DMS 273 (cell line): ENCODE measurements around the gene TXNRD2.
A peak's percentile ranks its signal among the peaks of the same experiment; 100 is the strongest.

ENCODE experiments used
- DNase-seq: peaks from one replicate; lab custom pipeline; 2025; ENCODE audit not compliant: unreplicated experiment; lab: John Stamatoyannopoulos, UW

TXNRD2 gene

DNA sequence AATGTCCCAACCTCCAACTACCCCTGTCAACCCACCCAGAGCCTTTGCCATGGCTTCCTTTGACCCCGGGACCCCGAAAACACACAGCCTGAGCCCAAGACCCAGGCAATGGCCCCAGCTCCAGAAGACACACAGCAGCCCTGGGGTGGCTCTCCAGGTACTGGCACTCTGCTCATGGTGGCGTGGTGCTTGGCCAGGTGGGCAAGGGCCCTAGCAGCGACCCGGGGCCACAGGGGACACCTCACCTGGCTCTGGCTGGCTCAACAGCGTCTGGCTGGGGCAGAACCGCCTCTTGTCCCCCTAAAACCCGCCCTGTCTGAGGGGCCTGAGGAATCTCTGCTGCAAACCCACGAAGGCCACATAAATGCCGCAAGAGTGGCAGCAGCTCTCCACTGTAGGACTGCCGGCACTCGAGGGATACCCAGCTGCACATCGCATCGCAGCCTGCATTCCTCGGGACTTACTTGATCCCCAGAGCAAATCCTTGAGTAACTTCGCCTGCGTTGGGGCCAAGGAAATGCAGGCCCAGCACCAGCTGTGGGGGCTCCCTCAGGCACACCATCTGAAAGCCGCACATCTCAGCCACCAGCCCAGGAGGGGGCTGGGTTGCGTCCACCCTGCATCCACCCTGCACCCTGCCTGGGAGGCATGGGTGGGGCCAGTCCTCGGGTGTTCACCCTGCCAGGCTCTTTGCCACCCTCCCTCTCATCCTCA is 63.8 kb downstream of the TXNRD2 start:
- no peak for DNase-seq

DNA sequence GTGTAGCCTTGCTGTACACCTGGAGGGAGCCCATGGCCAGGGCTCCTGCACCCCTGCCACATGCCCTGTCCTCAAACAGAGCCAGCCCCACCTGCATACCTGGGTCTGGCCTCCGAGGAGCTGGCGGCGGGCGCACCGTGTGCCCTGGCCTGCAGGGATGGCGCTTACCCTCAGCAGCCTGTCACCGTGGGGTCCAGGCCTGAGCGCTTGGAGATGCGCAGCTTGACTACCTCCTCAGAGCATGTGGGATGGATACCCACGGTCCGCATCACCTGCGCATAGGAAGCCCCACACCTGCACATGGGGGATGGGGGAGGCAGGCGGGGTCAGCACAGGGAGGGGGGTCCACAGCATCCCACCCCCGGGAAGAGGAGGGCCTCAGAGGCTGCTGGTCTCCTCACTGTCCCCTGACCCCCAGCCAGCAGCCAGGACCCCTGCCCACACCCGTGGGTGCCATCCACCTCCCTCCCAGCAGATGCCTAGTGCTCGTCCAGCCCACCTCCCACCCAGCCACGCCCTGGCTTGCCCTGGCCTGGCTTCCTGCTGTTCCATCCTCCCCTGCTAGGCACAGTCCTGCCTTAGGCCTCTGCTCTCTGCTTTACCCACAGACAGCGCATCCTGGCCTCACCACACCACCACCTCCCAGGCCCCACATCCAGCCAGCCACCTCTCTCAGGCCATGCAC is 64.5 kb downstream of the TXNRD2 start:
- DNase-seq: no peak

DNA sequence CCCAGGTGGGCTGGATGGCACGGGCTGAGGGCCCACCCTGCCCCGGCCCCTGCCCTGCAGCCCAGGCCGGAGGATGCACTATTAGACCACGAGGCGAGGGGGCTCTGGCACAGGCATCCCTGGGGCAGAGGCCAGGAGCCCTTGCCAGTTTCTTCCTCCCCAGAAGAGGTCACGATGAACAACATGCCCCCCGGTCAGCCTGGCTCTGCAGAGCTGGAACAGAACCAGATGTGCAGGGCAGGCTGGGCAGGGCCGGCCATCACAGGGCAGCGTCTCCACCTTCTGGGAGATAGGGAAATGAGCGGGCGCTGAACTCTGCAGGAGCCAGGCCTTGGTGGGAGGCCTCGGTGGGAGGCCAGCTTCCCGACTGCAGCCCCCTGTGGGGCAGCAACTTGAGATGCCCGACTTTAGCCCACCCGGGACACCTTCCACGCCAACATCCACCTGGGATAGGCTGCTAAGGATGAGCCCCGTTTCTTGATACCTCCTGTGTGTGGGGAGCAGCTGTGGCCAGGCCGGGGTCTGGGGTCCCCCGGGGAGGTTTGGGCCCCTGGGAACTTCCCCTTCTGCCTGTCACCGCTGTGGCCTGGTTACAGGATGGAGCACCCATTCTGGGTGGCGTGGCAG is 65.2 kb downstream of the TXNRD2 start:
- DNase-seq: no peak

DNA sequence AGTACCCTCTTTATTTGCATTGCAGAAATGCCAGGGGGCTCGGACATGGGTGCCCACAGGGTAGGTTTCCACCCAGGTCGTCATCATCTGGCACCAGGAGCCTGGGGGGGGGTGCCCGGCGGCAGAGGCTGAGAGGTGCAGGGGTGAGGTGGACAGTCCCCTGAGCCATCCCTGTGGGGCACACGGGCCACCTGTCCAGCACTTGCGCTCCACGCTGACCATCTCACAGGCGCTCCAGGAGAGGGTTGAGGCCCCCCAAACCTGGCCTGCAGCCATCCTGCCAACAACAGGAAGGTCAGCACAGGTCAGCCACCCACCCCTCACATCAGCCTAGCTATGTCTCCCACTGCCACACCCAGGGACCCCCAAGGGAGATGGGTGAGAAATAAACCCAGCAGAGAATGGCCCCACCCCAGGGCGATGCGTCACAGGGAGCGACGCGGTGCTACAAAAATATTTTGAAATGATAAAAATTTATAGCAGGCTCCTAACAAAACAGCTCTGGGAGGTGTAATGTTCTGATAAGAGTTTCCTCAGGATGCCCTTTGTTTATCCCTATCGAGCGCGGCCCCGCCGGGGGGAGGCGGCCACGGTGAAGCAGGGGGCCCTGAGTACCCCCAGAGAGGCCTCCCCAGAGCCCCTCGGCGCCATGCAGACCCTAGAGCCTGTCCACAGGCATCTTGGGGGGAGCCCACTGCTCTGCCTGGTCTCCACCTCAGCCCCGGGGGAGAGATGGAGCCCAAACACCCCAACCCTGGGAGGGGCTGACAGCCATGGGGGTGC is 65.9 kb downstream of the TXNRD2 start:
- no peak for DNase-seq

DNA sequence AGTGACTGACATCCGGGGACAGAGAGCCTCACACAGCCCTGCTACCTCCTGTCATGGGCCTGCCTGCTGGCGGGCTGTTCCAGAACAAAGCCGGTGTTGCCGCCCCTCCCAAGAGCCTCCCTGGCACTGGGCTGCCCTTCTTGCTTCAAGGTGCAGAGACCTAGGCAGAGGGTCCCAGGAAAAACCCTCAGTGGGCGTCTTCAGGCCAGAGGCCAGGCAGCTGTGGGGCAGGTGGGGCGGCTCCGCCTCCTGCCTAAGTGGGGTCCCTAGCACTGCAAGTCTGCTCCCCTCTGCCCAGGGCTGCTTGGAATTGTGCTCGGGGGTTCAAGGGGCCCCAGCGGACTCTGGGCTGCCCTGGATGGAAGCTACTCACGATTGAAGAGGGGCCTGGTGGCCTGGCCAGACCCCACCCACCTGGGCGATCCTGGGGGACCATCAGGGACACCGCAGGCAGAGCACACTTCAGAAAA is 66.5 kb downstream of the TXNRD2 start:
- DNase-seq: no peak

DNA sequence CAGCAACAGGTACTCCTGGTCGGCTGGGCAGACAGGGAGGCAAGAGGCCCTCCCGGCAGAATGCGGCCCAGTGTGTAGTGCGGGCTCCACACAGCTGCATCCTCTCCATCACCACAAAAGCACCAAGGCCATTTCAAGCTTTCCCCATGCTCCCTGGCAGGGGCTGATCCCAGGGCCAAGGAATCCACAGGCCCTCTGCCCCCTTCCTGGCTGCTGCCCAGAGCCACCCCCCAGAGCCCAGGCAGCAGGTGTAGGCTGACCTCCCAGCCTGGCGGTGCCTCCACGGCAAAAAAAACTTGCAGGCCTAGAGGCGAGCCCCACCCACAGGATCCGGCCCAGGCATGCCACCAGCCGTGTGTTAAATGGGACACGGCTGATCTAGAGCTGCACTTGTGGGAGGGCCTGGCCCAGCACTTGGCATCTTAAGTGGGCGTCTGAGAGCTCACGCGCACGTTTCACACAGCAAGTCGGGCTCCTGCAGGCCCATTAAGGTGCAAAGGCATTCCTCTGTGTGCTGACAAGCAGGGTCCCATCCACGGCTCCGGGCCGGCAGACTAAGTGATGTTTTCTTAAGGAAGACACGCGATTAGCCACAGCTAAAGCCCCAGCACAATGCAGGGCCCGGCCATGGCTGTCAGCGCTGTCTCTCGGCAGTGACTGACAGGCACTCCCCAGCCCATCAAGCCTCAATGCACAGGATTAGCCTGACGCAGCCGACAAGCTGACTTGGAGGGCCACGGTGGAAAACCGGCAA is 67.1 kb downstream of the TXNRD2 start:
- DNase-seq: peak; percentile 34

DNA sequence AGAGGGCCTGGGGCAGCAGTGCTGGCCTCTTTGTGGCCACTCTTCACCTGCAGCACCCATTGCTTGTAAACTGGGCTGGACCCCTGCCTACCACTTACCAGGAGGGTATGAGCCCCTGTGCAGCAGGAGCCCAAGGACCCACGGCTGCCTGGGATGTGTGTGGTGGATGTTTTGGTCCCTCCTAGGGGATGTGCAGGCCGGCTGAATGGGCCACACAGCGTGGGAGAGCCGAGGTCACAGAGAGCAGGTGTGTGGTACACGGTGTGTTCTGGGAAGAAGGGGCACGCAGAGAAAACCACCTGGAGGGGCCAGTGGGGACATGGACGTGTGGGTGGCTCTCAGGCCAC is 67.7 kb downstream of the TXNRD2 start:
- no peak for DNase-seq

DNA sequence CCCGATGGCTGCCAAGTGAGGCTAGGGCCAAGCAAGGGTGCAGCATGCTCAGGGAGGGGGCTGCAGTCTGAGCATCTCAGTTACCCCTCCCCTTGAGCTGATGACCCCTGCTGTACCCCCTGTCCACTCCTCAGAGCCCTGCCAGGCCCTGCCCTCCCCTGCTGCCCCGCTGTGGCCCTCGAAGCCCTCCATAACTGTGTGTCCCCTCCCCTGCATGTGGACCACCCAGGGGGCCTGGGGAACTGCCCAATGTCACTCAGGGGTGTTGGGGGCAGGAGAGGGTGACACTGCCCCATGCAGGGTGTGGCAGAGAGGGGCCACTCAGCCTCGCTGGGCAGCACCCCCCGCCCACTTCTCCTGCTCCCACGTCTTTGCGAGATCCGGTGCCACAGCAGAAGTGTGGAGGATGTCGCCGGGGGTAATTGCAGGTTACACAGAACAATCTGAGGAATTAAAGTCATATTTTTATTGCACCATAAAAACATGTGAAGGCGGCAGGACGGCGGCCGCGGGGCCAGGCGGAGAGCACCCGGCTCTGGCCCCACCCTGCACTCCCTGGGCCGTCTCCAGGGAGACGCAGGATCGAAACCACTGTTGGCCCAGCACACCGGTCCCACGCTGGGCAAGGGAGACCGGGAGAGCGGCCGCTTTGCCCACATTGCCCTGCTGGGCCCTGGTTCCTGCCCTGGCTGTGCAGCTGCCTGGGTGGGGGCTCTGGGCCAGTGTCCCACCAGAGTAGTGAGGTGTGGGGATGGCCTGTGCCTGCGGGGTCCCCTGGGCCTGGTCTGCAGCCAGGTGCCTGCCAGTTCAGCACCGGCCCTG is 68.3 kb downstream of the TXNRD2 start:
- no peak for DNase-seq

DNA sequence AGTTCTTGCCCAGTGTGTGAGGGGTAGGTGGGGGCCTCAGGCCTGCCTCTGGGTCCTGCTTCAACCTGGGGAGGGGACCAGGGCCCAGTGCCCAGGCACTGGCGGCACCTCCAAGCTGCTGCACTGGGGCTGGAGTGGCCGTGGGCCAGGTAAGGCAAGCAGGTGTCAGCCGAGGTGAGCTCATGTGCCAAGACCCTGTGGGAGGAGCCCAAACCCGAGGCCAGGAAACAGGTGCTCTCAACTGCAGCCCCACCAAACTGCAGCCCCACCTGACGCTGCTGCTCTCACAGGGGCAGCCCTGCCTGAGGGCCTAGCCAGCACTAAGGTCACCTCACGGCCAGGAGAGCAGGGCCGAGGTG is 68.9 kb downstream of the TXNRD2 start:
- DNase-seq: no peak

DNA sequence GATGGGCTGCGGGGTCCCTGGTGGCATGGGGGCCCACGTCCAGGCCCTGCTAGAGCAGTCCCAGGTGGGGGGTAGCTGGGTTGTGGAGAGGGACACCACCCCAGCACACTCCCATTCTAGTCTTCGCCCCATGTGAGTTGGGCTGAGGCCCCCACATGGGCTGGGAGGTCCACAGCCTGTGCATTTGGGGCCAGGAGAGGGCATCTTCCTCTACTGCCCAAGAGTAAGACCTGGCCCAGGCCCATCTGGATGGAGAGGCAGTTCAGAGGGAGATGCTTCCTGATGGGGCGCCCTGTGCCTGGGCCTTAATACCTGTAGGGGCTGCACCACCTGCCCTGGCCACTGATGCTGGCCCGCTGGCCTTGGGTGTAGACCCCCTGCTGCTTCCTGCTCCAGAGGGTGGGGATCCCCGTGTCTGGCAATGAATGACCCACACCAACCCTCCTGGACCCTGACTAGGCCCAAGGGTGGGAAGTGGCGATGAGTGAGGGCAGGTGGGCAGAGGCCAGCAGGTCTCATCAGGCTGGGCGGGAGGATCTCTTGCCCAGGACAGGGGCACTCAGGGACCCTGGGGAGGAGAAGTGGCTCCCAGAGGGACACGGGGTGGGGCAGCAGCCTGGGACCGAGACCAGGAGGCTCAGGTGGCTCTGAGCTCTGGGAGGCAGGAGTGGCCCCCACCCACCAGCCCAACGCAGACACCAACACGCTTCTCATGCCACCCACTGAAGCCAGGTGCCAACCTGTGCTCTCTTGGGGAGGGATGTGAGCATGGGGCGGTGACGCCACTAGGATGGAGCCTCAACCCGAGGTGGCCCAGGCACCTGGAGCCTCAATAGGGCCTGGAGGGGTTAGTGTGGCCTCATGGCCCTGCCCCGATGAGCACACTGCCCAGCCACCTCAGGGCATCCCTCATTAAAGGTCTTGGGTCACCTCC is 69.5 kb downstream of the TXNRD2 start:
- no peak for DNase-seq

DNA sequence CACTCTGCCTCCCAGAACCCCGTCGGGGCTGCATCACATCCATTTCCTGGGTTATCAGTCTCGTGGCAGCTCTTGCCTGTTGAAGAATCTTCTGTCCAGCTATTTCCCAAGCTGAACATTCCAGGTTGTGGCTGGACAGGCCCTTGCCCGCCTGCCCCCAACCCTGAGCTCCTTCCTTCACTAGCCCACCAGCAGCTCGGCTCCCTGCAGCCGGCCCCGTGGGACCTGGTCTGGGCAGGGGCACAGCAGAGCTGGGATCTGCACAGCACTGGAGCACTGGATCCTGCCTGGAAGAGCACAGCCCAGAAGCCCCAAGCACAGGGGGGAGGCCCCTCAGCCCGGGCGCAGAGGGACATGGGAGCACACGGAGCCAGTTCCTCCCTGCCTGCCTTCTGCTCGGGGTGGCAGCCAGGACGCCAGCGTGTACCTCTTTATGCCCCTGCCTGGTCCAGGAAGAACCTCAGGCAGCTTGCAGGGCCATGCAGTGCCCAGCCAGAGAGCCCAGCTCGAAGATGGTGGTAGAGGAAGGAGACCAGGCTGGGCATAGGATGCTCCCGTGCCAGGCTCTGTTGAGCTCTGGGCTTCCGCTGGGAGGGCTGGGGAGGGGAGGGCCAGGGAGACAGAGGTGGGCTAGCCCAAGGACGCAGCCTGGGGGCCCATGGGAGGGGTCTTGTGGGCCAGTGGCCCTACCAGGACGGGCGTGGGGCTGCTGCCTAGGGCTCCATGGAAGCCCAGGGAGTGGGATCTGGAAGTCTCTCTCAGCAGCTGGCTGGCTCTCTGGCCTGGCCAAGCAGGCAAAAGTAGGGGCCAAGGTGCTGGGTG is 70.4 kb downstream of the TXNRD2 start:
- DNase-seq: no peak

DNA sequence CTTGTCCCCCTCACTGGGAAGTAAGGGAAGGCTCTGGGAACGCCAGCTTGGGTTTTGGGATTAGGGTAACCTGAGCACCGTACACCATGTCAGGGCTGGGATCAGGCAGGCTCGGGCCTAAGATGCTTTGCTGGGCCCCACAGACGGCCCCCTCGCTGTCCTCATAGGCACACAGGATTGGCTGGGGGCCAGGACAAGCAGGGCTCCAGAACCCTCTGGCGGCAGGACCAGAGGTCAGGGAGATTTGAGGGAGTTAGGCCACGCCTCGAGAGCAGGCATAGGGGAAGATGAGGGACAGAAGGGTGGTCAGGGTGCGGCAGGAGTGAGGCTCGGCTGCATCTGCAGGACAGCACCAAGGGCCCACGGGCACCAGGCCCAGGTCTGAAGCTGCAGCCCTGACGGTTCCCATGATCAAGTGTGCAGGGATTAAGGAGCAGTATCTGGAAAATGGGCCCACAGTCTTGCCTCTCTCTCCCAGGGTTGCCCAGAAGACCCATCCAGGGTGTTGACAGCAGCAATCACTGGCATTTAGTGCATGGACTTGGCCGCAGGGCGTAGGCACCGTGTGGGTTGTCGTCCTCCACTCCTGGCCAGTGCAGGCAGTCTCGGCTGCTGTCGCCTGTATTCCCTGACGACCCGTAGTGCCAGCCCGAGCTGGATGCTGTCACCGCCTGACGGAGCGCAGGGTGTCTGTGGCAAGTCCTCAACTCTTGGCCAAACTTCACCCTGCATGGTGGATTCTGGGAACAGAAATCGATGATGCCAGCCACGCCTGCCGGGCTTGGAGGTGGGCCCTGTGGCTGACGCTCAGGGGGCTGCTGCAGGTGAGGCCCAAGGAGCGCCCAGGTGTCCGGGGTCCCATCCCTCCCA is 71.2 kb downstream of the TXNRD2 start:
- no peak for DNase-seq

DNA sequence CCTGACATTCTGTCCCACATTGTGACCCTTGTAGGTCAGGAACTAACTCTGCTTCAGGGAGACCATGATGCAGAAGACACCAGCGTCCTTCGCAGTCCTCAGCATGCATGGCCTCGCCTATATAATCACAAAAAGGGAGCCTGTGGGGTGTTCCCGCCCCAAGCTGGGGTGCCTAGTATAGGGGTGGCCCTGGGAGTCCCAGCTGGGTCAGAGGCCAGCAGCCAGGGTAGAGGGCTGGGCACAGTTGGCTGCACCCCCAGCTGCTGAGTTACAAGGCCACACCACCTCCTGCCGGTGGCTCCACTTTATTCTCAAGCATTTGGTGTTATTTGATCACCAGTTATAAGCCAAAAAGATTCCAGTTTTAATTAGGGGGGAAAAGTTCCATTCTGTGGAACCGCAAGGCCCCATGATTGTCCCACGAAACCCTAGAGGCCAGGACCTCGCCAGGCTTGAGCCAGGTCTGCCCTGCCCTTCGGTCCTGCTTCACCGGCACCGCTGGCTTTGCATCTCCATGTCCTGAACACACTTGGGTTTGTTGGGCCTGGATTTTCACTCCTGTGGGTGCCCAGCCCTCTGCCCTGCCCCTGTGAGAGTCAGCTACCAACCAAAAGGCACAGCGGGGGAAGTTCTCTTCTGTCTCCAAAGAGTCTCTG is 72.0 kb downstream of the TXNRD2 start:
- DNase-seq: no peak

DNA sequence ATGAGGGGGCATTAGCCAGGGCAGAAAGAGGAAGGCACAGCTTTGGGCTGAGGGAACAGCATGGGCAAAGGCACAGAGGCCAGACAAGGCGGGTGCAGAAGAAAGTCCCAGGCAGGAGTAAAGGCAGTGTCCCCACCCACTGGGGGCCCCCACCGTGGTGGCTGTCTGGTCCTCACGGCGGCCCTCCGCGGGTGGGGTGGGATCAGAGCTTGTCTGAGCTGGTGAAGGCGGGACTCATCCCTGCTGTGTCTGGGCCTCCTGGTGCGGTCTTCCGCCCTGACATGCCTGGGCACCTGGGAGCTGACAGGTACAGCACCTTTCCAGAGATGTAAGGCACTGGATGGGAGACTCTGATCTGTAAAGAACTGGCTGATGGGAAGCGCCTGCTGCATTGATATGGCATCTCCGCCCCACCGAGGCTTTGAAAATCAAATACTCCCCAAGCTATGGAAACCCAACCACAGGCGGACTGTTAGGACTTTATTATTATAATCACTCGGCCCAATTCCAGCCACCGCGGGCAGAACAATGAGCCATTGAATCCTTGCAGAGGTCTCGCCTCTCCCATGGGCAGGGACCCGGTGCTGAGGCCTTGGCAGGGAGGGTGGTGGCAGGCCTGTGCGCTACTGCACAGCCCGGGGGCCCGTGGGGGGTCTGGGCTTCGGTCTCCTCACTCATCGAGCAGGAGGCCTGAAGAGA is 72.7 kb downstream of the TXNRD2 start:
- no peak for DNase-seq

DNA sequence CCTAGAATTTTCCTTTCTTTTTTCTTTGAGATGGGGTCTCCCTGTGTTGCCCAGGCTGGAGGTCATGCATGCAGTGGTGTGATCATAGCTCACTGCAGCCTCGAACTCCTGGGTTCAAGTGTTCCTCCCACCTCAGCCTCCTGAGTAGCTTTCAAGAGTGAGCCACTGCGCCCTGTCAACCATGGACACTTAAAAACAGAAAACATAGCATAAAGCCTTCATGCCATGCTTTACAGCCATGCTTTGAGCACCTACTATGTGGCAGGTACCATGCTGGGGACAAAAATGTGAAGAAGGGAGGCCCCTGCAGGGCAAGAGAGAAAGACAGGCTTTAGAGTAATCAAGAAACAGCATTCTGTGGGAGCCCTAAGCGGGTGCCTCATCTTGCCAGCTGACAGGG is 73.3 kb downstream of the TXNRD2 start:
- no peak for DNase-seq

DNA sequence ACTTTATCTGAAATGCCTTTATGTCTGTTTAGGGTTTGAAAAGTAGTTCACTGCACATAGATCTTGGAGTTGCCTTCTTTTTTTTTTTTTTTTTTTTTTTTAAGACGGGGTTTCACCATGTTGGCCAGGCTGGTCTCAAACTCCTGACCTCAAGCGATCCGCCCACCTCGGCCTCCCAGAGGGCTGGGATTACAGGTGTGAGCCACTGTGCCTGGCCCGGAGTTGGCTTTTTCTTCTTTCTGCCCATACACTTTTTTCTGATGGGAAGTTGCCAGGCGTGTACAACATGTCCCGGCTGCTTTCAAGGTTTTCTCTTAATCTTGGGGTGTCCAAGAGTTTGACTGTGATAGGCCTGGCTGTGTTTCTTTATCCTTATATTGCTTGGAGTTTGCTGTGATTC is 74.0 kb downstream of the TXNRD2 start:
- no peak for DNase-seq
